GM19328 (cell line): ENCODE data around the gene UBE2O.
"Not testable (repeated sequence)": the region's sequence is repeated elsewhere in the genome, so short reads cannot be mapped to it uniquely, and the experiment has no call there.

ENCODE experiments used
- ATAC-seq: cut with Tn5 transposase; IDR thresholded peaks from one replicate; pipeline ENCODE4 v1.9.1; 2021; ENCODE audit warnings: mild to moderate bottlenecking, moderate library complexity; ENCODE audit not compliant: unreplicated experiment

UBE2O gene

GRCh38 chr17:76378548-76379274, 74.2 kb downstream of the UBE2O start:
- no peak for ATAC-seq

DNA sequence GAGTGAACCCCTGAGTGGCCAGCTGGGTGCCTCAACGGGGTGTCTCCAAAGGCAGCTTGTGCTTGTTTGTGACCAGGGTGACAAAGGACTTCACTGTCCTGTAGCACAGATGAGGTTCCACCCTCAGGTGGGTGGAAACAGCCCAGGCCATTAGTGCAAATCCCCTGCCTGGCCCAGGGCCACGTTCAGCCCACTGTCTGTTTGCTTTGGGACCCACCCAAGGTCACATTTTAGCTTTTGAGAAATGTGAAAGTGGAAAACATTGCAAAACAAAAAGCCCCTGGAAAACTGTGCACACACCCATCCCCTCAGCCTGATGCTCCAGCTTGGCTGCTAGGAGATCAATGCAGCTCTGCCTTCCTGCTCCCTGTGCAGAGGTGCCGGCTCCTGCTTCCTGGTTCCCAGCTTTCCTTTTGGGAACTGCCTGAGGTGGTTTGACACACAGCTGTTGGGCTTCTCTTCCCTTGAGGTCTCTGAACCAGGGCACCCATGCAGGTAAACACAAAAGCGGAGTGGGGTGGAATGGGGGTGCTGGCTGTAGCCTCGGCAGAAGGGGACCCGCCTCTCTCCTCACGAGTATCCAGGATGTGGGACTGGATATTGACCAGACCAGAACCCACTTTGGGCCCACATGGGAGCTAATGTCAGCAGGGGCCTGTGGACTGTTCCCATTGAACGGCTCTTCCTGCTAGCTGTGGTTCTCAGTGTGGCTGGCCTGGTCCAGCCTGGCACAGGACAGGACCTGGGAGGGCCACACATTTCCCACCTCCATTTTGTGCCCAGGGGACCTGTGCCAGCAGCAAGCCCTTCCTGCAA, 76.4 kb downstream of the UBE2O start:
- ATAC-seq = no peak

GRCh38 chr17:76371656-76372628, 81.0 kb downstream of the UBE2O start:
- ATAC-seq = no peak

- ATAC-seq = no peak
These were observed 82.5 kb downstream of the UBE2O start for GRCh38 chr17:76370261-76370993.

GRCh38 chr17:76369804-76370203, 83.1 kb downstream of the UBE2O start:
- no peak for ATAC-seq

DNA sequence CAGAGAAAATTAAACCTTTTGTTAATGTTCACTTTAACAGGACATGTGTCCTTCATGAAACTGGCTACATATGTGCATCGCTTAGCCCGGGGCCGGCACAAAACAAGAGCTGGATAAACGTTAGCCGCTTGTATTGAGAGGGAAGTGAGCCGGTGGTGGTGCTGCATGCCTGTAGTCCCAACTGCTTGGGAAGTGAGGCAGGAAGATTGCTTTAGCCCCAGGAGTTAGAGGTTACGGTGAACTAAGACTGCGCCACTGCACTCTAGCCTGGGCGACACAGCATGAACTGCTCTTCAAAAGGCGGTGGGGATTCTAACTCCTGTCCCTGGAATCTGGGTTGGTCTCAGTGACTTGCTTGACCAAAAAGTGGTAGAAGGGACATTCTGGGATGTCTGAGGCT, 83.6 kb downstream of the UBE2O start:
- no peak for ATAC-seq

- ATAC-seq = no peak
These were observed 84.4 kb downstream of the UBE2O start for GRCh38 chr17:76368545-76368944.

- no peak for ATAC-seq
These were observed 85.3 kb downstream of the UBE2O start for GRCh38 chr17:76367642-76368041.

DNA sequence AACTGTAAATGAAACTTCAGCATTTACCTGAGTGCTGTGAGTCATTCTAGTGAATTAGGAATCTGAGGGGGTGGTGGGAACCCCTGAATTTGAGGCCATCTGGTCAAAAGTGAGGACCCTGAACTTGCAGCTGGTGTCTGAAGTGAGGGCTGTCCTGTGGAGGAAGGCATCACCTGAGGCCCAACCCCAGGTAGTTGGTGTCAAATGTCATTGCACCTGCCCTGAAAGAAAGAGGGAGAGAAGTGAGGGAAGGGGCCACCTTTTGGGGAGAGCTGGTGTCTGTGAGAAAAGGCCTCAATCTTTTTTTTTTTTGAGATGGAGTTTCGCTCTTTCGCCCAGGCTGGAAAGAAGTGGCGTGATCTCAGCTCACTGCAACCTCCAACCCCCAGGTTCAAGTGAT, 86.7 kb downstream of the UBE2O start:
- no peak for ATAC-seq

GRCh38 chr17:76365256-76365903, 87.6 kb downstream of the UBE2O start:
- no peak for ATAC-seq

- ATAC-seq = no peak
These were observed 89.7 kb downstream of the UBE2O start for GRCh38 chr17:76363107-76363842.

DNA sequence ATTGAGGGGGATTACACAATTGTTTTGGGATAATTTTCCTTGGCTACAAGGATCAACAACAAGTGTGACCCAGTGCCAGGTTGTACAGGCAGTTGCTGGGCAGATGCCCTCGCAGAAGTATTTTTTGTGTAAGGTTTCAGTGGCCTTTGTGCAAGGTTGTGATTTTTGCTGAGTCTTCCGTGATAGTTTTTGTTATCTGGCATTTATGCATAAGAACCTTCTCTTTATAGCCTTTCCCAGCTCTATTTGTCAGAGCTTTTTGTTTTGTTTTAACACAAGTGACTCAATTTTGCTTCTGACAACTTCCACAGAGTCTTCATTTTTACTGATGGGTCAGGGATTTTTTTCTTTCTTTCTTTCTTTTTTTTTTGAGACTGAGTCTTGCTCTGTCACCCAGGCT, 92.5 kb downstream of the UBE2O start:
- ATAC-seq = no peak

- ATAC-seq = not testable (repeated sequence)
These were observed 93.2 kb downstream of the UBE2O start for GRCh38 chr17:76359776-76360175.

GRCh38 chr17:76359375-76359774, 93.6 kb downstream of the UBE2O start:
- no peak for ATAC-seq

- ATAC-seq = no peak
These were observed 95.3 kb downstream of the UBE2O start for GRCh38 chr17:76357597-76358158.

DNA sequence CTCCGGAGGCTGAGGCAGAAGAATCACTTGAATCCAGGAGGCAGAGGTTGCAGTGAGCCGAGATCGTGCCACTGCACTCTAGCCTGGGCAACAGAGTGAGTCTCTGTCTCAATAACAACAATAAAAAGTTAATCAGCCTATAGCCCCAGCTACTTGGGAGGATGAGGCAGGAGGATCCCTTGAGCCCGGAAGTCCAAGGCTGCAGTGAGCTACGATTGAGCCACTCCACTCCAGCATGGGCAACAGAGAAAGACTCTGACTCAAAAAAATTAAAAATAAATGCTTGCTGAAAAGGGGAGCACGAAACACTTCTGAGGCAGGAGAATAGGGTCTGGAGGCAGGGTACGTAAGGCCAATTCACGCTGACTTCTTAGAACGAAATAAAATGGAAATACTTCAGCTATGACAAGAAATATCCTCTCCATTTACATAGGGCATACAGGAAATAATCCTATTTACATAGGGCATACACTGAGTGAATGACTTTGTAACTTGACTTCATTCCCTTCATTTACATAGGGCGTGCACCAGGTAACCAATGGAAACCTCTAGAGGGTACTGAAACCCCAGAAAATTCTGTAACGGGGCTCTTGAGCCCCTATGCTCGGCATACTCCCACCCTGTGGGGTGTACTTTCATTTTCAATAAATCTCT, 96.0 kb downstream of the UBE2O start:
- no peak for ATAC-seq

DNA sequence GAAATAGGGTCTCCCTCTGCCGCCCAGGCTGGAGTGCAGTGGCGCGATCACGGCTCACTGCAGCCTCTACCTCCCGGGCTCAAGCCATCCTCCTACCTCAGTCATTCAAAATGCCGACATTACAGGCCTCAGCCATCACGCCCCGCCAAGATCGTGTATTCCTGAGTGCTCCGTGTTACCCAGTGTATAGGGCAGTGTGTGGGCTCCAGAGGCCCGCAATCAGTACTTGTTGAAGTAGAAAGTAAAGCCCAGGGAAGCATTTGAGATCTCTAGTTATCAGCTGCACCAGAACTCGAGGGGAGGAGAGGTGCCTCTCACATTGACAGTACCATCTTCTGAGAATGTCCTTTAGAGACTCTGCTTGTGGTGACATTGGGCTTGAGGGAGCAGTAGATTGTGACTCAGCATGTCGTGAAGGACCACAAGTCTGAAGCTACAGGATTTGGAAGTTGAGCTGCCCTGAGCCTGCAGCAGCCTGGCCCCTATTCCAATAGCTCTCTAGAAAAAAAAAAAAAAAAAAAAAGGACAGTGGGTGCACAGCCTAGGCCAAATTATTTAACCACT, 98.1 kb downstream of the UBE2O start:
- no peak for ATAC-seq

DNA sequence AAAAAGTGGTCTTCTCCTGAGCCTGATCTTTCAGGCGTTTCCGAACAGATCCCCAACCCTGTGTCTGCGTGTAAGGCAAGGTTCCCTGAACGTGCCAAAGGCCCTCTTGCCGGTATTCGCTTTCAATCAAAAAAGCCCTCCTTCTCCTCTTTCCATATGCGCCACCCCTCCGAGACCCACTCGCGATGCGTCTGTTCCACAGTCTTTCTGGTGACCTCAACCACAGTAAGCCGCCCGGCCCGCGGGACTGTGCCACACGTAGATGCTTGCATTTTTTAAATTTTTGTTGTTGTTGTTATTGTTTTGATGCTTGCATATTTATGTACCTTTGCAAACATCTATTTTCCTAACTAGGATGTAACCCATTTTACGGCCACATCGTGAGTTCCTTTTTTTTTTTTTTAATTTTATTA, 98.6 kb downstream of the UBE2O start:
- no peak for ATAC-seq
